T-helper 2 cell (primary cell): ENCODE results near the gene ZNF148.

ENCODE experiments used
- DNase-seq, 5 experiments: peaks; one replicate each; pipeline versions ENCODE4 v3.0.0 to v3.0.0-alpha.2; 2012 to 2022

The ZNF148 gene

GRCh38 chr3:125326957-125327356, 48.2 kb downstream of the ZNF148 start:
- DNase-seq, result no peak

GRCh38 chr3:125325746-125326145, 49.4 kb downstream of the ZNF148 start:
- no peak for DNase-seq

GRCh38 chr3:125324341-125324740, 50.8 kb downstream of the ZNF148 start:
- no peak for DNase-seq

- DNase-seq, result no peak
Observed at GRCh38 chr3:125322917-125323316, 52.2 kb downstream of the ZNF148 start.

GRCh38 chr3:125322166-125322565, 53.0 kb downstream of the ZNF148 start:
- no peak for DNase-seq

GRCh38 chr3:125319765-125320164, 55.4 kb downstream of the ZNF148 start:
- DNase-seq, result no peak

- no peak for DNase-seq
Observed at GRCh38 chr3:125318871-125319270, 56.3 kb downstream of the ZNF148 start.

GRCh38 chr3:125318167-125318865, 56.8 kb downstream of the ZNF148 start:
- no peak for DNase-seq

GRCh38 chr3:125317761-125318160, 57.4 kb downstream of the ZNF148 start:
- no peak for DNase-seq

- no peak for DNase-seq
Observed at GRCh38 chr3:125316949-125317348, 58.2 kb downstream of the ZNF148 start.

- DNase-seq, result no peak
Observed at GRCh38 chr3:125316246-125316645, 58.9 kb downstream of the ZNF148 start.

- peak in 1 of 5 experiments; percentile 3 for DNase-seq
Observed at GRCh38 chr3:125313060-125313635, 62.0 kb downstream of the ZNF148 start.

- peak in 4 of 5 experiments; percentile 9 to 77 (median 14) for DNase-seq
Observed at GRCh38 chr3:125310623-125311081, 64.5 kb downstream of the ZNF148 start.

- DNase-seq, result no peak
Observed at GRCh38 chr3:125309476-125309875, 65.6 kb downstream of the ZNF148 start.

GRCh38 chr3:125306620-125307019, 68.5 kb downstream of the ZNF148 start:
- DNase-seq, result no peak

- DNase-seq, result no peak
Observed at GRCh38 chr3:125302932-125303331, 72.2 kb downstream of the ZNF148 start.

- DNase-seq, result no peak
Observed at GRCh38 chr3:125300416-125300815, 74.7 kb downstream of the ZNF148 start.

GRCh38 chr3:125294411-125294810, 80.7 kb downstream of the ZNF148 start:
- no peak for DNase-seq

- no peak for DNase-seq
Observed at GRCh38 chr3:125292015-125292414, 83.1 kb downstream of the ZNF148 start.

GRCh38 chr3:125289429-125289981, 85.6 kb downstream of the ZNF148 start:
- DNase-seq, result no peak

GRCh38 chr3:125287248-125287647, 87.9 kb downstream of the ZNF148 start:
- no peak for DNase-seq

GRCh38 chr3:125281381-125281780, 93.7 kb downstream of the ZNF148 start:
- DNase-seq, result no peak

- no peak for DNase-seq
Observed at GRCh38 chr3:125280668-125281361, 94.3 kb downstream of the ZNF148 start.

- no peak for DNase-seq
Observed at GRCh38 chr3:125278155-125278554, 97.0 kb downstream of the ZNF148 start.
